ENCODE data around the gene CEP350.
"Not testable (repeated sequence)": the region's sequence is repeated elsewhere in the genome, so short reads cannot be mapped to it uniquely, and the experiment has no call there.

CEP350 gene

GRCh38 chr1:179990847-179991246, 36.2 kb downstream of the CEP350 start:
- DNase-seq, result no peak

GRCh38 chr1:179995576-179995975, 41.0 kb downstream of the CEP350 start:
- no peak for DNase-seq

GRCh38 chr1:179996099-179996498, 41.5 kb downstream of the CEP350 start:
- DNase-seq, result no peak

GRCh38 chr1:180000575-180000974, 46.0 kb downstream of the CEP350 start:
- no peak for DNase-seq

- no peak for DNase-seq
These were observed 47.8 kb downstream of the CEP350 start for GRCh38 chr1:180002437-180002836.

- DNase-seq, result no peak
These were observed 48.6 kb downstream of the CEP350 start for GRCh38 chr1:180003026-180003695.

GRCh38 chr1:180006762-180007161, 52.2 kb downstream of the CEP350 start:
- DNase-seq, result not testable (repeated sequence)

- no peak for DNase-seq
These were observed 65.4 kb downstream of the CEP350 start for GRCh38 chr1:180020017-180020416.

- DNase-seq, result no peak
These were observed 71.9 kb downstream of the CEP350 start for GRCh38 chr1:180026556-180026955.

GRCh38 chr1:180027949-180028445, 73.4 kb downstream of the CEP350 start:
- DNase-seq, result no peak

- DNase-seq, result no peak
These were observed 74.3 kb downstream of the CEP350 start for GRCh38 chr1:180028864-180029263.

GRCh38 chr1:180029524-180030135, 75.0 kb downstream of the CEP350 start:
- DNase-seq, result no peak

GRCh38 chr1:180031664-180032063, 77.1 kb downstream of the CEP350 start:
- DNase-seq, result no peak

- no peak for DNase-seq
These were observed 78.8 kb downstream of the CEP350 start for GRCh38 chr1:180033390-180033789.

- no peak for DNase-seq
These were observed 85.4 kb downstream of the CEP350 start for GRCh38 chr1:180040034-180040433.

GRCh38 chr1:180041582-180041981, 87.0 kb downstream of the CEP350 start:
- no peak for DNase-seq

GRCh38 chr1:180042988-180043622, 88.5 kb downstream of the CEP350 start:
- no peak for DNase-seq

- no peak for DNase-seq
These were observed 89.2 kb downstream of the CEP350 start for GRCh38 chr1:180043785-180044184.

GRCh38 chr1:180046674-180047073, 92.1 kb downstream of the CEP350 start:
- DNase-seq, result no peak

- DNase-seq, result no peak
These were observed 99.3 kb downstream of the CEP350 start for GRCh38 chr1:180053594-180054567.

- no peak for DNase-seq
These were observed 103.3 kb downstream of the CEP350 start for GRCh38 chr1:180057883-180058396.

- no peak for DNase-seq
These were observed 106.4 kb downstream of the CEP350 start for GRCh38 chr1:180061019-180061418.

Data from NCI-H2171 (cell line).